ENCODE results near the gene VTI1A.

DNA sequence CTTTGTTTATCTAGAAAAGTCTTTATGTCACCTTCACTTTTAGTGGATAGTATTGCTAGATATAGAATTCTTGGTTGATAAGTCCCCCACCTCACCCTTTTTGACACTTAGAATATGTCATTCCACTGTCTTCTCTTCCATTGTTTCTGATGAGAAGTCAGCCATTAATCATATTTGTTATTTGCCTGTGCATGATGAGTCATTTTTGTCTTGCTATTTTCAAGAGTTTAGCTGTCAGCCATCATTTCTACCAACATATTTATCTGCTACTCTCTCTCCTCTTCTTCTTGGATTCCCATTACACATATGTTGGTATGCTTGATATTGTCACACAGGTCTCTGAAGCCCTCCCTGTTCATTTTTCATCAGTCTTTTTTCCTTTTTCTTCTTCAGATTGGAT lies 342.2 kb downstream of the VTI1A start:
- TF ChIP-seq, protein P1, sequence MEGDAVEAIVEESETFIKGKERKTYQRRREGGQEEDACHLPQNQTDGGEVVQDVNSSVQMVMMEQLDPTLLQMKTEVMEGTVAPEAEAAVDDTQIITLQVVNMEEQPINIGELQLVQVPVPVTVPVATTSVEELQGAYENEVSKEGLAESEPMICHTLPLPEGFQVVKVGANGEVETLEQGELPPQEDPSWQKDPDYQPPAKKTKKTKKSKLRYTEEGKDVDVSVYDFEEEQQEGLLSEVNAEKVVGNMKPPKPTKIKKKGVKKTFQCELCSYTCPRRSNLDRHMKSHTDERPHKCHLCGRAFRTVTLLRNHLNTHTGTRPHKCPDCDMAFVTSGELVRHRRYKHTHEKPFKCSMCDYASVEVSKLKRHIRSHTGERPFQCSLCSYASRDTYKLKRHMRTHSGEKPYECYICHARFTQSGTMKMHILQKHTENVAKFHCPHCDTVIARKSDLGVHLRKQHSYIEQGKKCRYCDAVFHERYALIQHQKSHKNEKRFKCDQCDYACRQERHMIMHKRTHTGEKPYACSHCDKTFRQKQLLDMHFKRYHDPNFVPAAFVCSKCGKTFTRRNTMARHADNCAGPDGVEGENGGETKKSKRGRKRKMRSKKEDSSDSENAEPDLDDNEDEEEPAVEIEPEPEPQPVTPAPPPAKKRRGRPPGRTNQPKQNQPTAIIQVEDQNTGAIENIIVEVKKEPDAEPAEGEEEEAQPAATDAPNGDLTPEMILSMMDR (IDR thresholded peaks at IDR 0.05): no peak
- TF ChIP-seq POLR2A (IDR thresholded peaks at IDR 0.05): no peak

All from esophagus squamous epithelium (tissue), 4 donors.